HCT116 (cell line): ENCODE measurements around the gene THSD4. TPM values are rescaled to one million over a fixed set of nuclear protein-coding genes. Genes with fewer than 3 reads are reported as not detected.

Experiments used
- ATAC-seq: fragments of 200-7000 bp; cut with Tn5 transposase; 2 replicates; pipeline ENCODE4 v1.9.1; 2020; ENCODE audit warnings: mild to moderate bottlenecking, moderate library complexity
- BruUV-seq: library from RNA; stranded (reverse); fragments of 400-500 nt; replicated peaks from 2 replicates; lab custom pipeline; 2021; lab: Mats Ljungman, UMichigan
- CTCF ChIA-PET: fragments of 300-600 bp; sonication (Branson Sonifier 250); formaldehyde crosslinking; loops from one replicate; lab custom pipeline; 2021; ENCODE audit warnings: antibody characterized with exemption; lab: Charles Lee
- POLR2A ChIA-PET: fragments of 300-600, 350-600 bp; sonication (Branson Sonifier 250); formaldehyde crosslinking; loops from one replicate; lab custom pipeline; 2021; ENCODE audit warnings: antibody characterized with exemption; lab: Charles Lee
- RAD21 ChIA-PET, 2 experiments: fragments of 300-600 bp; sonication (Branson Sonifier 250); formaldehyde crosslinking; loops; one replicate each; lab custom pipeline; 2023; ENCODE audit warnings: low total read pairs in 2 of 2; ENCODE audit not compliant: uncharacterized antibody in 2 of 2, unreplicated experiment in 2 of 2, low non-redundant PET in 1 of 2; lab: Charles Lee
- DNase-seq: peaks from one replicate; pipeline ENCODE4 v3.0.0-alpha.2; 2010; ENCODE audit warnings: low read depth, low spot score
- H2AFZ ChIP-seq: fragments of 200-600 bp; shearing (Covaris generic), sonication (generic); 2 replicates; pipeline ENCODE4 v1.6.1; 2017; ENCODE audit warnings: low read depth, mixed run types, mixed read lengths, antibody characterized with exemption, low read length; ENCODE audit not compliant: poor library complexity, severe bottlenecking
- H3K27ac ChIP-seq: 2 replicates; pipeline ENCODE4 v1.5.1; 2012; ENCODE audit warnings: low read depth, low read length
- H3K27me3 ChIP-seq: fragments of 200-600 bp; sonication (generic); 2 replicates; pipeline ENCODE4 v1.6.1; 2016; ENCODE audit warnings: mixed run types, low read length, mixed read lengths; ENCODE audit not compliant: insufficient read depth
- H3K36me3 ChIP-seq, 2 experiments: fragments of 200-500 bp in 1 of 2; fragments of 200-600 bp in 1 of 2; sonication (Bioruptor generic) in 1 of 2; sonication (generic) in 1 of 2; 2 replicates each; pipeline versions ENCODE4 v1.5.1 to v1.6.1; 2014 to 2016; ENCODE audit warnings: low read length in 2 of 2, inconsistent platforms in 1 of 2, mixed read lengths in 1 of 2, mixed run types in 1 of 2; ENCODE audit not compliant: insufficient read depth in 2 of 2, control insufficient read depth in 1 of 2
- H3K4me1 ChIP-seq, 2 experiments: fragments of 200-600 bp in 1 of 2; sonication (generic) in 1 of 2; 2 replicates each; pipeline versions ENCODE4 v1.5.1 to v1.6.1; 2012 to 2017; ENCODE audit warnings: low read length in 2 of 2, inconsistent platforms in 1 of 2, mild to moderate bottlenecking in 1 of 2, mixed read lengths in 1 of 2, mixed run types in 1 of 2, moderate library complexity in 1 of 2; ENCODE audit not compliant: insufficient read depth in 2 of 2, control insufficient read depth in 1 of 2
- H3K4me2 ChIP-seq: fragments of 200-600 bp; sonication (generic); 2 replicates; pipeline ENCODE4 v1.6.1; 2017; ENCODE audit warnings: mixed run types, low read length, mixed read lengths
- H3K4me3 ChIP-seq, 2 experiments: fragments of 200-600 bp in 1 of 2; sonication (generic) in 1 of 2; replicated peaks in 1 of 2; 2 replicates each; pipeline ENCODE4 v1.5.1; 2011 to 2016; ENCODE audit warnings: low read length in 2 of 2, control low read depth in 1 of 2, low read depth in 1 of 2, mild to moderate bottlenecking in 1 of 2, mixed read lengths in 1 of 2, mixed run types in 1 of 2
- H3K79me2 ChIP-seq: fragments of 200-600 bp; sonication (generic); 2 replicates; pipeline ENCODE4 v1.6.1; 2017; ENCODE audit warnings: mild to moderate bottlenecking, mixed run types, low read length, moderate library complexity, mixed read lengths; ENCODE audit not compliant: insufficient read depth
- H3K9ac ChIP-seq: fragments of 200-600 bp; sonication (generic); 2 replicates; pipeline ENCODE4 v1.6.1; 2016; ENCODE audit warnings: low read length, mixed read lengths
- H3K9me2 ChIP-seq: fragments of 200-600 bp; sonication (generic), shearing (Covaris generic); 2 replicates; pipeline ENCODE4 v1.6.1; 2017; ENCODE audit warnings: mixed run types, mild to moderate bottlenecking, moderate library complexity; ENCODE audit not compliant: insufficient read depth
- H3K9me3 ChIP-seq, 2 experiments: fragments of 200-500 bp in 1 of 2; fragments of 200-600 bp in 1 of 2; sonication (Bioruptor generic) in 1 of 2; sonication (generic) in 1 of 2; 2 replicates each; pipeline ENCODE4 v1.6.1; 2014 to 2017; ENCODE audit warnings: low read length in 2 of 2, mixed read lengths in 2 of 2, inconsistent platforms in 1 of 2, low read depth in 1 of 2, mild to moderate bottlenecking in 1 of 2, mixed run types in 1 of 2, moderate library complexity in 1 of 2; ENCODE audit not compliant: control insufficient read depth in 1 of 2, insufficient read depth in 1 of 2
- H4K20me1 ChIP-seq: fragments of 200-600 bp; sonication (generic), shearing (Covaris generic); 2 replicates; pipeline ENCODE4 v1.6.1; 2017; ENCODE audit warnings: mixed run types, mild to moderate bottlenecking, moderate library complexity; ENCODE audit not compliant: insufficient read depth
- CBX3 ChIP-seq: IDR thresholded peaks from 2 replicates; pipeline ENCODE4 v1.6.1; 2012; ENCODE audit warnings: low read depth
- EGR1 ChIP-seq: IDR thresholded peaks from 2 replicates; pipeline ENCODE4 v1.6.1; 2012; ENCODE audit warnings: low read depth
- ELF1 ChIP-seq: IDR thresholded peaks from 2 replicates; pipeline ENCODE4 v1.6.1; 2012; ENCODE audit warnings: low read depth, borderline replicate concordance
- EZH2phosphoT487 ChIP-seq: fragments of 200-600 bp; IDR thresholded peaks from 2 replicates; pipeline ENCODE4 v1.6.1; 2018; ENCODE audit warnings: antibody characterized with exemption, borderline replicate concordance
- FOSL1 ChIP-seq: IDR thresholded peaks from 2 replicates; pipeline ENCODE4 v1.6.1; 2012; ENCODE audit warnings: low read depth
- POLR2A ChIP-seq: IDR thresholded peaks from 2 replicates; pipeline ENCODE4 v1.7.0; 2011; ENCODE audit warnings: borderline replicate concordance; ENCODE audit not compliant: insufficient read depth, insufficient read length; ENCODE audit errors: extremely low read depth
- RAD21 ChIP-seq: IDR thresholded peaks from 2 replicates; pipeline ENCODE4 v1.6.1; 2012; ENCODE audit warnings: low read depth, mild to moderate bottlenecking
- SIN3A ChIP-seq: IDR thresholded peaks from 2 replicates; pipeline ENCODE4 v1.6.1; 2012; ENCODE audit warnings: low read depth
- SP1 ChIP-seq: IDR thresholded peaks from 2 replicates; pipeline ENCODE4 v1.6.1; 2012; ENCODE audit warnings: low read depth
- SRF ChIP-seq: IDR thresholded peaks from 2 replicates; pipeline ENCODE4 v1.6.1; 2012; ENCODE audit warnings: low read depth
- TCF7L2 ChIP-seq: IDR thresholded peaks from 2 replicates; pipeline ENCODE4 v1.7.0; 2011; ENCODE audit warnings: borderline replicate concordance, inconsistent platforms; ENCODE audit not compliant: insufficient read depth, insufficient read length; ENCODE audit errors: extremely low read depth
- ZFX ChIP-seq: fragments of 450-650 bp; IDR thresholded peaks from 2 replicates; pipeline ENCODE4 v1.6.1; 2017
- ZNF274 ChIP-seq: fragments of 200-500 bp; sonication (Bioruptor generic); IDR thresholded peaks from 2 replicates; pipeline ENCODE4 v1.6.1; 2014; ENCODE audit warnings: mild to moderate bottlenecking, low read depth, low read length, inconsistent platforms
- intact Hi-C: fragments of 100-400 bp; cut with micrococcal nuclease; formaldehyde crosslinking; loops from 2 replicates; pipeline ENCODE4 v1.10.0; 2022
- total RNA-seq: library from RNA; stranded (reverse); gene quantifications from one replicate; pipeline ENCODE4 v1.2.1, GENCODE V29; 2021; ENCODE audit not compliant: unreplicated experiment
- TF ChIP-seq, protein P1 (sequence below): IDR thresholded peaks from 2 replicates; pipeline ENCODE4 v1.6.1; 2012; ENCODE audit warnings: low read depth
- TF ChIP-seq, protein P2 (sequence below): IDR thresholded peaks from 2 replicates; pipeline ENCODE4 v1.6.1; 2012
- TF ChIP-seq, protein P3 (sequence below): IDR thresholded peaks from 2 replicates; pipeline ENCODE4 v1.6.1; 2012
- TF ChIP-seq, protein P4 (sequence below): IDR thresholded peaks from 2 replicates; pipeline ENCODE4 v1.6.1; 2011; ENCODE audit warnings: mild to moderate bottlenecking, low read length, moderate library complexity; ENCODE audit not compliant: insufficient replicate concordance; ENCODE audit errors: extremely low read depth

Gene THSD4
- total RNA-seq, 1 experiment from 2014 or later, result 30.5 TPM

DNA sequence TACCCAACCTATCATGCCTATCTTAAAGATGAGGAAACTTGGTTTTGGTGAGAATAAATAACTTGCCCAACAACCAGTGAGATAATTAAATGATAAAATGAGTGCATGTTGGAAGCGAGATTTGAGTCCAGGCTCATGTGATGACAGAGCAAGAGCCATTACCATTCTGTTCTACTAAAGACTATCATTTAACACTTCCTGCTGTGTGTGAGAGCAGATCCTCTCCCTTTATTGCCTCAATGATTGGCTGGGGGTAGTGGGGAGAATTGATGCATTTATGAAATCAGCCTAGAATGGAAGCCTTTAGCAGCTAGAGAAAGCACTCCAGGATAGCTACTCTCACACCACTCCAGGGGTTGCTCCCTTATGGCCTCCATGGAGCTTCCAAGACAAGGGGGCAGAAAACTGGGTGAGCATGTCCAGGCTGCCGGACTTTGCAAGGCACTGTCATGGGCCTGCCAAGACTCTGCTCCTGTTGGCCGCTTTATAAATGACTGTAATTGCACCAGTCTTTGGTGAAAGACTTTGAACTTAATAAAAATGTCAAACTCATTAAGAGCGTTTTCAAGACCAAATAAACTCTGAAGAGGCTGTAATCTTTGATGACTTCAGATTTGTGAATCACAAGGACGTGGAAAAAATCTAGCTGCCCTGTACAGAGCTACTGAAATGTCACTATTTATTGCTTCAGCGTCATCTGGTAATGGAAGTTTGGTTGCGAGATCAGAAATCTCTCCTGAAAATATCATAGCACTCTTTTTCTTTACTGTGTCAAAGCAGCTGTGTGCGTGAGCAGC, 486.0 kb downstream of the THSD4 start:
- ATAC-seq, result no peak

More for the DNA sequence above, 486.0 kb downstream of the THSD4 start:
- no peak for DNase-seq
- Histone ChIP-seq H2AFZ (no peak overlapping the region), H3K9ac (no peak overlapping the region), H3K9me3 (no peaks in the 10 kb centered on the region), H3K9me2 (no peaks in the 10 kb centered on the region), H4K20me1 (no peaks in the 10 kb centered on the region), H3K36me3 (no peaks in the 10 kb centered on the region), H3K4me3 (no peak overlapping the region), H3K27ac (no peak overlapping the region), H3K79me2 (no peaks in the 10 kb centered on the region), H3K4me1 (peaks cover 0 to 4% of the 10 kb centered on the region in 2 experiments; a peak in 1 of 4 replicates), H3K4me2 (no peak overlapping the region), H3K27me3 (no peaks in the 10 kb centered on the region)
- TF ChIP-seq SRF (no peak), ZFX (no peak), POLR2A (no peak), CBX3 (no peak), RAD21 (no peak), FOSL1 (no peak), ELF1 (no peak), EGR1 (no peak), TCF7L2 (no peak), EZH2phosphoT487 (no peak), ZNF274 (no peak), SP1 (no peak), SIN3A (no peak)
- TF ChIP-seq, protein P1, sequence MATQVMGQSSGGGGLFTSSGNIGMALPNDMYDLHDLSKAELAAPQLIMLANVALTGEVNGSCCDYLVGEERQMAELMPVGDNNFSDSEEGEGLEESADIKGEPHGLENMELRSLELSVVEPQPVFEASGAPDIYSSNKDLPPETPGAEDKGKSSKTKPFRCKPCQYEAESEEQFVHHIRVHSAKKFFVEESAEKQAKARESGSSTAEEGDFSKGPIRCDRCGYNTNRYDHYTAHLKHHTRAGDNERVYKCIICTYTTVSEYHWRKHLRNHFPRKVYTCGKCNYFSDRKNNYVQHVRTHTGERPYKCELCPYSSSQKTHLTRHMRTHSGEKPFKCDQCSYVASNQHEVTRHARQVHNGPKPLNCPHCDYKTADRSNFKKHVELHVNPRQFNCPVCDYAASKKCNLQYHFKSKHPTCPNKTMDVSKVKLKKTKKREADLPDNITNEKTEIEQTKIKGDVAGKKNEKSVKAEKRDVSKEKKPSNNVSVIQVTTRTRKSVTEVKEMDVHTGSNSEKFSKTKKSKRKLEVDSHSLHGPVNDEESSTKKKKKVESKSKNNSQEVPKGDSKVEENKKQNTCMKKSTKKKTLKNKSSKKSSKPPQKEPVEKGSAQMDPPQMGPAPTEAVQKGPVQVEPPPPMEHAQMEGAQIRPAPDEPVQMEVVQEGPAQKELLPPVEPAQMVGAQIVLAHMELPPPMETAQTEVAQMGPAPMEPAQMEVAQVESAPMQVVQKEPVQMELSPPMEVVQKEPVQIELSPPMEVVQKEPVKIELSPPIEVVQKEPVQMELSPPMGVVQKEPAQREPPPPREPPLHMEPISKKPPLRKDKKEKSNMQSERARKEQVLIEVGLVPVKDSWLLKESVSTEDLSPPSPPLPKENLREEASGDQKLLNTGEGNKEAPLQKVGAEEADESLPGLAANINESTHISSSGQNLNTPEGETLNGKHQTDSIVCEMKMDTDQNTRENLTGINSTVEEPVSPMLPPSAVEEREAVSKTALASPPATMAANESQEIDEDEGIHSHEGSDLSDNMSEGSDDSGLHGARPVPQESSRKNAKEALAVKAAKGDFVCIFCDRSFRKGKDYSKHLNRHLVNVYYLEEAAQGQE, result no peak
- TF ChIP-seq, protein P2, sequence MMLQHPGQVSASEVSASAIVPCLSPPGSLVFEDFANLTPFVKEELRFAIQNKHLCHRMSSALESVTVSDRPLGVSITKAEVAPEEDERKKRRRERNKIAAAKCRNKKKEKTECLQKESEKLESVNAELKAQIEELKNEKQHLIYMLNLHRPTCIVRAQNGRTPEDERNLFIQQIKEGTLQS, result no peak
- TF ChIP-seq, protein P3, sequence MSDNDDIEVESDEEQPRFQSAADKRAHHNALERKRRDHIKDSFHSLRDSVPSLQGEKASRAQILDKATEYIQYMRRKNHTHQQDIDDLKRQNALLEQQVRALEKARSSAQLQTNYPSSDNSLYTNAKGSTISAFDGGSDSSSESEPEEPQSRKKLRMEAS, result no peak
- TF ChIP-seq, protein P4, sequence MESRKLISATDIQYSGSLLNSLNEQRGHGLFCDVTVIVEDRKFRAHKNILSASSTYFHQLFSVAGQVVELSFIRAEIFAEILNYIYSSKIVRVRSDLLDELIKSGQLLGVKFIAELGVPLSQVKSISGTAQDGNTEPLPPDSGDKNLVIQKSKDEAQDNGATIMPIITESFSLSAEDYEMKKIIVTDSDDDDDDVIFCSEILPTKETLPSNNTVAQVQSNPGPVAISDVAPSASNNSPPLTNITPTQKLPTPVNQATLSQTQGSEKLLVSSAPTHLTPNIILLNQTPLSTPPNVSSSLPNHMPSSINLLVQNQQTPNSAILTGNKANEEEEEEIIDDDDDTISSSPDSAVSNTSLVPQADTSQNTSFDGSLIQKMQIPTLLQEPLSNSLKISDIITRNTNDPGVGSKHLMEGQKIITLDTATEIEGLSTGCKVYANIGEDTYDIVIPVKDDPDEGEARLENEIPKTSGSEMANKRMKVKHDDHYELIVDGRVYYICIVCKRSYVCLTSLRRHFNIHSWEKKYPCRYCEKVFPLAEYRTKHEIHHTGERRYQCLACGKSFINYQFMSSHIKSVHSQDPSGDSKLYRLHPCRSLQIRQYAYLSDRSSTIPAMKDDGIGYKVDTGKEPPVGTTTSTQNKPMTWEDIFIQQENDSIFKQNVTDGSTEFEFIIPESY, result no peak
- BruUV-seq, result no TSS peak
- CTCF ChIA-PET, result no interaction called here
- POLR2A ChIA-PET, result no interaction called here
- RAD21 ChIA-PET, result no interaction called here
- intact Hi-C loops, result no loop called here
